GM21786 (cell line): ENCODE results near the gene TDRD3.

Experiments used
- ATAC-seq: cut with Tn5 transposase; IDR thresholded peaks from one replicate; pipeline ENCODE4 v1.9.1; 2021; ENCODE audit not compliant: unreplicated experiment

TDRD3 gene

DNA sequence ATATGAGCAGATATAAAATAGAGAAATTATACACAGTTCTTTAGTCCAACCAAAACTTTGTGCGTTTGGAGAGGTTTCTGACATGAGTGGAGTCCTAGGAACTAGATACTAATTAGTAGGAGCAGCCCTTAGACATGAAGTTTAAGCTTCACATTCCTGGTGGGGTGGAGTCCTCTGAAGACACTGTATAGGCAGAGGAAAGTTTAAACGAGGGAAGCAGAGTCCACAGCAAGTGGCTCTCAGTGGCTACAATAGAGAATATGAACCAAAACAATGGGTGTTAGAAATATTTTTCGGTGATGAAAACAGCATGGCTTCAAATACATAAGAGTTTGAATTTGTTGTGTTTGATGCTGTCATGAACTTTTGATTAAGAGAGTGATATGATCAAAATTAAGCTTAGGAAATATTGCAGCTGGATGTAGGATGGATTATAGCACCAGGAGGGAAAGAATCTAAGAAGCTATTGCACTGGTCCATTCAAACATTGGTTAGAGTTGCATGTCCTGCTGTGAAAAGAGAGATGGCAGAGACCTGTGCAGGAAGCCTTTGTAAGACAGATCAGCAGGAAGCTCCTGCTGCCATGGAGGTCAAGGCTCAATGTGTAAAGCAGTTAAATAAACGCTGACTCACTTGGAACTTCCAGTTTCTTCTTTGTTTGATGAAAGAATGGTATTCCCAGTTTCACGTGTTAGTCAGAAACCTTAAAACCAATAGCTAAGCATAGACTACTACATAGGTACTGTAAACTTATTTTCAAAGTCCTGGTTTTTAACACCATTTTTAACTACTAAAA lies 175.2 kb downstream of the TDRD3 start:
- no peak for ATAC-seq

GRCh38 chr13:60572855-60573254 lies 175.8 kb downstream of the TDRD3 start:
- ATAC-seq: no peak

- no peak for ATAC-seq
These were observed 177.7 kb downstream of the TDRD3 start for GRCh38 chr13:60574735-60575134.

DNA sequence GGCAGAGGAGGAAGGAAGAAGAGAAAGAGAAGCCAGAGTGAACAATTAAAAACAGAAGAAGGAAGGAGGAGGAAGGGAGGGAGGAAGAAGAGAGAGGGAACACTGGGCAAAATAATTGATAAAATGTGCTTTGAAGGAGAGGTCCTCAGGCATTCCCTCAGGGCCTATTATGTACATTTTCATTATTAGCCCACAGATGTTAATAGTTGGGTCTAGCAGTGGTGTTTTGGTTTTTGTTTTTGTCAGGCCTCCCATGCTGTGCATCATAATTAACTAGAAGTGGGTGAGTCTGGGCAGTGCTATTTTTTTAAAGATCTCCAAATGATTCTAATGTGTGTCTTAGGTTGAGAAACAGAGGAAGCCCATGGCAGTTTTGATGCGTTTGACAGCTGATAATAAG lies 178.1 kb downstream of the TDRD3 start:
- no peak for ATAC-seq

GRCh38 chr13:60577761-60578160 lies 180.7 kb downstream of the TDRD3 start:
- no peak for ATAC-seq

DNA sequence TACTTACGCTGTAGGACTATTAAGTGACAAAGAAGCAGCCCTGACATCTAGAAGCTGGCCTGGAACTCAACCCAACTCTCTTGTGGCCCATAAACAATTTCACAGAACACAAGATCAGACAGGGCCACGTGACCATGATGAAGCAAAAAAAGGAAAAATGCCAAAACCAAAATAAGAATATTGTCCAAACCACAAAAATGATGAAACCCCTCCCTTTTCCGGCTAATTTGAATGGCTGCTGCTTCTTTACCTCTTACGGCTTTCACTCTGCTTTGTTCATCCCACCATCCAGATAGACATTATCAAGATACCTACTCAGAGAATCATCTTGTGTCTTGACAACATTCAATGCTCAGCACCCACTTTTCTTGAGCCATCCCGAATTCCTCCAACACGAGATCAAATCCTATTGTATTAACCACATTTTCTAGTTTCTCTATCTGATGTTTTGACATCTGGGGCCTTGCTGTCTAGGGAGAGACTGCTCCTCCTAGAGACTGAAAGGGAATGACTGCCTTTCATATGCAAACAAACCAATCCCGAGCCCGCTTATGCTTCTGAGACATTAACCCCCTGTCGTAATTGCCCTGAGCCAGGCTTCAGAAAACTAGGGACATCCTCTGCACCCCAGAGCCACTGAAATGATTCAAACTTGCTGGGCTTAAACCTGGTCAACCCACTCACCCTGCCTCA lies 186.3 kb downstream of the TDRD3 start:
- no peak for ATAC-seq

GRCh38 chr13:60583911-60584753 lies 187.1 kb downstream of the TDRD3 start:
- ATAC-seq: no peak

DNA sequence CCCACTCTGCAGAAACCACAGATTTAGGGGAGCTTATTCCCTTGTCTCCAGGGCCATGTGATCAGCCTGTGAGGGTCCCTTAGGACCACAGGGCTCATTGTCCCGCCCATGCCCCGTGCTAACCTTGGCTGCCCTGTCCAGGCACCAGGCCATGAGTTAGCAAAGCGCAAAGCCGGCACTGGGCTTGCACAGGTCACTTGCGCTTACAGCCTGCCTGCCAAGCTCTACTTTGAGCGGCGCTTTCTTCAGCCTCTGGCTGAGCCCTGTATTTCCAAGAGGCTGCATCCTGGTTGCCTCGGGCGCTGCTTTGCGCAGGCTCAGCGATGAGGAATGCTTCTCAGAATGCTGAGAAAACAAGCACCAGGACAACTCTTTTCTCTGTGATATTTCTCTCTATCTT lies 188.0 kb downstream of the TDRD3 start:
- no peak for ATAC-seq

GRCh38 chr13:60590800-60591747 lies 194.1 kb downstream of the TDRD3 start:
- ATAC-seq: no peak

DNA sequence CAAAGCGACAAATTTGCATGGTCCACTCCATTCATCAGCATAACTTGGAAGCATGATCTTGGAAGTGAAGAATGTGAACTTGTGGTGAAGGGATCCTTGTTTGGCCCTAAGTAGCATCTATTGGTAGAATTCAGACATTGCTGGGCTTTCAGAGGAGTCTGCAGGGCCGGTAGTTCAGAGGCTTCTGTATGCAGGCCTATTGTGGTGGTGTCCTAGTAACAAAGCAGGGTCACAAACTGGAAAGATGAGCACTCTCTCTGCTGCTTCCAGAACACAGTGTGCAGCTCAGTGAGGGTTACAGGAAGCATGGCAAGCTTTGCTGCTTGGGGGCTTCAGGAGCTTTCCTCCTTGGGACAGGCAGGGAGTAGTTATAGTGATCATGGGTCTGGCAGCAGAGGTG lies 206.0 kb downstream of the TDRD3 start:
- ATAC-seq: no peak

DNA sequence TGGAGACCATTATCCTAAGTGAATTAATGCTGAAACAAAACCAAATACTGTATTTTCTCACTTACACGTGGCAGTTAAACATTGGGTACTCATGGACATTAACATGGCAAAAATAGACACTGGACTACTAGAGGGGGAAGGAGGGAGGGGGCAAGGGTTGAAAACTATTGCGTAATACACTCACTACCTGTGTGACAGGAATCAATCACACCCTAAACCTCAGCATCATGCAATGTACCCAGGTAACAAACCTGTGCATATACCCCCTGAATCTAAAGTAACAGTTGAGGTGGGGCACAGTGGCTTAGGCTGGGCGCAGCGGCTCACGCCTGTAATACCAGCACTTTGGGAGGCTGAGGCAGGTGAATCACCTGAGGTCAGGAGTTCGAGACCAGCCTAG lies 207.0 kb downstream of the TDRD3 start:
- ATAC-seq: no peak

DNA sequence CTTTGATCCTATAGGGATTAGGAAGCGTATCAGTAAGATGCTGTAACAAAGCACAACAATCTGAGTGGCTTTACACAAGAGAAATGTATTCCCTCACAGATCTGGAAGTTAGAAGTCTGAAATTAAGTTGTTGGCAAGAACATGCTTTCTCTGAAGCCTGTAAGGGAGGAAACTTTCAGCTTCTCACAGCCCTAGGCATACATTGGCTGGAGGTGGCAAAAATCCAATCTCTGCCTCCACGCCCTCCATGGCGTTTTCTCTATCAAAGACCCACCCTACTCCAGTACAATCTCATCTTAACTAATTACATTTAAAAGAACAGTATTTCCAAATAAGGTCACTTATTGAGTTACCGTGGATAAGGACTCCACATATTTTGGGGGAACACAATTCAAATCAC lies 211.9 kb downstream of the TDRD3 start:
- ATAC-seq: no peak

DNA sequence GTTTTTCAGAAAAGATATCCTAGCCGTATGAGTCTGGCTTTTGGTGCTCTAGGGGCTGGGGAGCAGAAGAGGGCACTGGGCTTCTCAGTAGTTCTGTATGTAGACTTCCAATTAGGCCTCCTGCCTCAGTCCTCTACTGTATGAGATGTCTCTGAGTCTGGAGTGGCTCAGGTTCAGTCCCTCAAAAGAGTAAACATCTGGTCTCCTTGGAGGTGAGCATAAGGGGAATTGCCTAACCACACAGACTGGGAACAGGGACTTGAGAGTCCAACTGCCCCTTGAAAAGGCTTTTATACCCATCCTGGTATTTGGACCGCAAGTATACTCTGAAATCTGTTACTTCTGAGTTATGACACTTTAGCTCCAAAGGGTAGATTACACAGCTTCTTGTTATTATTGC lies 214.5 kb downstream of the TDRD3 start:
- ATAC-seq: no peak

GRCh38 chr13:60612593-60612992 lies 215.6 kb downstream of the TDRD3 start:
- ATAC-seq: no peak

GRCh38 chr13:60613080-60613479 lies 216.1 kb downstream of the TDRD3 start:
- no peak for ATAC-seq

DNA sequence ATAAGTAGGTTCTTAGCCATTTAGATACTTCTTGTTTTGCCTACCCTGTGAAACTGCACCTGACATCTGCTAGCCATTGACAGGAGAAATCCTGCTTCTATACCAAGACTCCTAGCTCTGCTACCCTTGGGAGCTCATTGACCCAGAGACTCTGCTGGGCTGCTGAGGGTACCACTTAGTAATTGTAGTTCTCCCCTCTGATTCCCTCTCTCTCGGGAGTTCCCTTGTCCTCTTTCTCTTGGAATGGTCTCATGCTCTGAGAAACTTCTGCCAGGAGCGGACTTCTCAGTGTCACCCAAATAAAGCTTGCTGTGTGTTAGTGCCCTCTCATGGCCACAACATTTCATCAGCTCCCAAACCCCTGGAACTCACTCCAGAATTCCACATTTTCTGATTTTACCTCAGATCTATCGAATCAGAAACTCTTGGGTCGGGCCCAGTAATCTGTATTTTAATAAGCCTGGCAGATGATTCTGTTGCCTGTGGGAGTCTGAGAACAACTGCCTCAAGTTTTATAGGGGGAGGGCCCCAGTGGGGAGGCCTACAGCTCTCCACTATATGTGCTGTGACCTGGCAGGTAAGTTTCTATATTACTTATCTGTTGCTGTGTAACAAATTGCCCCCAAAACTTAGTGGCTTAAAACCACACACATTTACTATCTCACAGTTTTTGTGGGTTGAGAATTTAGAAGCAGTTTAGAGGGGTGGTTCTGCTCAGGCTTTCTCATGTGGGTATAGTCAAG lies 221.1 kb downstream of the TDRD3 start:
- ATAC-seq: no peak

GRCh38 chr13:60619461-60619860 lies 222.4 kb downstream of the TDRD3 start:
- no peak for ATAC-seq

DNA sequence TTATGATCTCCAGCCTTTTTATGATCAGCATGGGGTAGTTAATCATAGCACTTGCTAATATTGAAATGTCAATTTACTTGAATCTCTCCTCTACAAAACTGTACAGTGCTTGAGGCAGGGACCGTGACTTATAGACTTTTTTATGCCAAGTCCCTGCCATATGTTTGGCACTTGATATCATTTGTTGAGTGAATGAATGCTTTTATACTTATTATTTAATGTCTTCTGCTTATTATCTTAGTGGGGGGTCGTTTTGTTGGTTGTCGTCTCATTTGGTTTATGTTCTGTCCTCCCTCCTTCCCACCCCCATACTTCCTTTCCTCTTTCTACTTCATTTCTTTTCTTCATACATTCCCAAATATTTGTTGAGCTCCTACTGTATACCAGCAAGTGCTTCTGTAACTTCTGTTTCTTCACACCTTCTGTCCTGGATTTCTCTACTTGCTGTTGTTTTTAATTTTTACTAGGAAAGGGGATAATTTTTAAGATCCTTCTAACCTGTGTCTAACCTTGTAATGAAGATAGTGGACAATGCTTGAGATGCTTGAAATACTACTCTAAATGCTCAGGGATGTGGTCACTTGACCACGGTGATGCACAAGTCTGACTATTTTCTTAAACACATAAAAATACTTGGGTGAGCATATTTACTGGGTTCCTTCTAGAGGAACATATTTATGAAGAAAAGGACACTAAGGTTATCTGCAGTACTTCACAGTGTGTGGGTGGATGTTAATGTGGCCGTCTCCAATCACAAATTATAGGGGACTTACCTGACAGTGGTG lies 223.8 kb downstream of the TDRD3 start:
- ATAC-seq: no peak

- ATAC-seq: no peak
These were observed 226.1 kb downstream of the TDRD3 start for GRCh38 chr13:60623151-60623550.
